HG03342 (cell line): ENCODE data around the gene ZNF85.
"Not testable (repeated sequence)": the region's sequence is repeated elsewhere in the genome, so short reads cannot be mapped to it uniquely, and the experiment has no call there.

Experiments
- ATAC-seq: cut with Tn5 transposase; IDR thresholded peaks from one replicate; pipeline ENCODE4 v1.9.1; 2021; ENCODE audit warnings: mild to moderate bottlenecking, moderate library complexity; ENCODE audit not compliant: unreplicated experiment

Gene ZNF85

GRCh38 chr19:20923077-20923871 lies at the start of gene ZNF85:
Gene ZNF85 (plus strand): TSS chr19:20923251. CDS start chr19:20923401, 150 bp downstream.
- ATAC-seq, result peak; percentile 97

GRCh38 chr19:20879501-20879900 lies 43.5 kb upstream of the ZNF85 start:
- no peak for ATAC-seq

- ATAC-seq, result no peak
Measured at GRCh38 chr19:20912973-20913372, 10.1 kb upstream of the ZNF85 start.

GRCh38 chr19:20925481-20925880 lies 2.4 kb downstream of the ZNF85 start:
- no peak for ATAC-seq

- no peak for ATAC-seq
Measured at GRCh38 chr19:20926796-20927195, 3.7 kb downstream of the ZNF85 start.

GRCh38 chr19:20928371-20928770 lies 5.3 kb downstream of the ZNF85 start:
- ATAC-seq, result no peak

GRCh38 chr19:20936322-20936947 lies 13.4 kb downstream of the ZNF85 start:
- not testable (repeated sequence) for ATAC-seq

GRCh38 chr19:20952561-20953095 lies 29.6 kb downstream of the ZNF85 start:
- not testable (repeated sequence) for ATAC-seq

- ATAC-seq, result no peak
Measured at GRCh38 chr19:20964798-20965197, 41.7 kb downstream of the ZNF85 start.

GRCh38 chr19:20968092-20968491 lies 45.0 kb downstream of the ZNF85 start:
- no peak for ATAC-seq

GRCh38 chr19:20969498-20969897 lies 46.4 kb downstream of the ZNF85 start:
- ATAC-seq, result no peak

GRCh38 chr19:20969898-20970297 lies 46.8 kb downstream of the ZNF85 start:
- ATAC-seq, result no peak

- not testable (repeated sequence) for ATAC-seq
Measured at GRCh38 chr19:20992788-20993187, 69.7 kb downstream of the ZNF85 start.

GRCh38 chr19:20999731-21000352 lies 76.8 kb downstream of the ZNF85 start:
- peak; percentile 99 for ATAC-seq
